ENCODE measurements around the gene TUFT1. TPM values are rescaled to one million over a fixed set of nuclear protein-coding genes. Genes with fewer than 3 reads are reported as not detected.
A peak's percentile ranks its signal among the peaks of the same experiment; 100 is the strongest.

Gene TUFT1
- total RNA-seq, 1 donor from 2014 or later: 74.4 TPM

DNA sequence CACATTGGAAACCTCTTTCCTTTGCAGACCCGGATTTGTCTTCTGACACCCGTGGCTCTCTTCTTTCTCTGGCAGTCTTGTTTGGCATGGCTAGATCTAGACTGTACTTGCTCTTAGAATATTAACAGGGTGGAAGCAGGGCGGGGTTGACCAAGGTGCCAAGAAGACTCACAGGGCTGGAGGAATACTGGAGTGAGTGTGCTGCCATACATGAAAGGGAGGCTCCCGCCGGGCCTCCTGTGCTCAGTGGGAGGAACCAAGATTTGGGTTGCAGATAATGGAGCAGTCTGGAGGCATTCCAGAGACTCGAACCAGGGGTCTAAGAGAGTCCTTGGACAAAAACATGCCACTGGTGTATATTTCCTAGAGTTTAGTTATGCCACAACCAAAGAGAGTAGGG, 44.2 kb downstream of the TUFT1 start:
- TF ChIP-seq, protein P1, sequence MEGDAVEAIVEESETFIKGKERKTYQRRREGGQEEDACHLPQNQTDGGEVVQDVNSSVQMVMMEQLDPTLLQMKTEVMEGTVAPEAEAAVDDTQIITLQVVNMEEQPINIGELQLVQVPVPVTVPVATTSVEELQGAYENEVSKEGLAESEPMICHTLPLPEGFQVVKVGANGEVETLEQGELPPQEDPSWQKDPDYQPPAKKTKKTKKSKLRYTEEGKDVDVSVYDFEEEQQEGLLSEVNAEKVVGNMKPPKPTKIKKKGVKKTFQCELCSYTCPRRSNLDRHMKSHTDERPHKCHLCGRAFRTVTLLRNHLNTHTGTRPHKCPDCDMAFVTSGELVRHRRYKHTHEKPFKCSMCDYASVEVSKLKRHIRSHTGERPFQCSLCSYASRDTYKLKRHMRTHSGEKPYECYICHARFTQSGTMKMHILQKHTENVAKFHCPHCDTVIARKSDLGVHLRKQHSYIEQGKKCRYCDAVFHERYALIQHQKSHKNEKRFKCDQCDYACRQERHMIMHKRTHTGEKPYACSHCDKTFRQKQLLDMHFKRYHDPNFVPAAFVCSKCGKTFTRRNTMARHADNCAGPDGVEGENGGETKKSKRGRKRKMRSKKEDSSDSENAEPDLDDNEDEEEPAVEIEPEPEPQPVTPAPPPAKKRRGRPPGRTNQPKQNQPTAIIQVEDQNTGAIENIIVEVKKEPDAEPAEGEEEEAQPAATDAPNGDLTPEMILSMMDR (IDR thresholded peaks at IDR 0.05; ENCODE audit: insufficient read depth, low read length, poor library complexity, severe bottlenecking): no peak
- no peak for DNase-seq (ENCODE audit: low read depth)
- Histone ChIP-seq H3K4me3 (ENCODE audit: low read depth, low read length) (no peak overlapping the region), H3K27me3 (ENCODE audit: control insufficient read depth, insufficient read depth, low read length) (no peaks in the 10 kb centered on the region), H3K36me3 (ENCODE audit: control insufficient read depth, insufficient read depth, low read length) (peaks cover 2% of the 10 kb centered on the region)

DNA sequence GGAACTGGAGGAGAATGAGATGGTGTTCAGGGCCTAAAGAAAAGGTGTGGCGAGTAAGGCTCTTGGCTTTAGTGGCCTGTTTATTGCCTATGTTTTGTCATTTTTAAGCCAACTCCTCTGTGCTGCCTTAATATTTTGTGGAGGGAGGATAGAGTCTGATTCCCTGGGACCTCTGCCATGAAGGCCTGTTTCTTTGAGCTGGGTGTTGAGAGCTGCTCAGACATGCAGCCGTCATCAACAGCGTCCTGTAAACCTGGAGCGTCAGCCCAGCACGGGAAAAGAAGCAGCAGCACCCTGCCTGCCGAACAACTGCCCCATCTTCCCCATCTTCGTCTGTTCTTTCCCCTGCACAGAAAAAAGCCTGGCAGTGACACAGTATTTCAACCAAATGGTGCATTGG, 44.7 kb downstream of the TUFT1 start:
- TF ChIP-seq, protein P1 (IDR thresholded peaks at IDR 0.05; ENCODE audit: insufficient read depth, low read length, poor library complexity, severe bottlenecking): no peak
- Histone ChIP-seq H3K36me3 (ENCODE audit: control insufficient read depth, insufficient read depth, low read length) (peaks cover under 1% of the 10 kb centered on the region), H3K4me3 (ENCODE audit: low read depth, low read length) (no peak overlapping the region), H3K27me3 (ENCODE audit: control insufficient read depth, insufficient read depth, low read length) (no peaks in the 10 kb centered on the region)
- DNase-seq (ENCODE audit: low read depth): no peak

DNA sequence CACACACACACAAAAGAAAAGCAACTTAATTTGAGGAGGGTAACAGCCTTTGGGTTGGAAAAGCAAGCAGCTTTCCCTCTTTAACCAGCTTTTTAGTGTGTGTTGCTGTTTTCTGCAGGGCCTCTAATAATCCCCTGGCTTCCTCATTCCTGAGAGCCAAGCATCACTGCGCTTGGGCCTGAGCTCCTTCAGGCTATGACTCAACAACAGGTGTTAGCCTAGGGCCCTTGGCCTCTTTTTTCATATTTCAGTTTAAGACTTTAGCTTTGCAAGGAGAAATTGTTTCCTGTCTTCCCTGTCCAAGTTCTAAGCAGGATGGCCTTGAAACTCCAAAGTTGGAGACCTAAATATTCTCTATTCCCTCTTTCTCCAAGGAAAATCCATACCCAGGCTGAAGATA, 45.5 kb downstream of the TUFT1 start:
- Histone ChIP-seq H3K36me3 (ENCODE audit: control insufficient read depth, insufficient read depth, low read length) (no peaks in the 10 kb centered on the region), H3K4me3 (ENCODE audit: low read depth, low read length) (no peak overlapping the region), H3K27me3 (ENCODE audit: control insufficient read depth, insufficient read depth, low read length) (no peaks in the 10 kb centered on the region)
- DNase-seq (ENCODE audit: low read depth): peak; percentile 82
- TF ChIP-seq, protein P1 (IDR thresholded peaks at IDR 0.05; ENCODE audit: insufficient read depth, low read length, poor library complexity, severe bottlenecking): no peak

DNA sequence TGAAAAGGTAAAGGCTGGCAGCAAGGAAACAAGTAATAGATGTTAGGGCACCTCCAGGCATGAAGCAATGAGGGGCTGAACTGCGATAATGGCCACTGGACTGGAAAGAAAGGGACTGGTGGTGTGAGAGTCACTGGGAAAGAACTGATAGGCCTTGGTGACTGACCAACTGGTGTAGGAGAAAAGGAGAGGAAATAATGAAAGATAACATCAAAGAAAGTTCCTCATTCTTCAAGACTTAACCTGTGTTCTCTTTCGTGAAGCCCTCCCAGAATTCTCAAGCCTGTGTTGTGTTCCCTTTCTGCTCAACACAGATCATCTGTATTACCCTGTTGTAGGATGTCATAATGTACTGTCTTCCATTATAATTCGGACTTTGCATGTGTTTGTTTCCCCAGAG, 50.9 kb downstream of the TUFT1 start:
- Histone ChIP-seq H3K4me3 (ENCODE audit: low read depth, low read length) (no peak overlapping the region), H3K27me3 (ENCODE audit: control insufficient read depth, insufficient read depth, low read length) (no peaks in the 10 kb centered on the region), H3K36me3 (ENCODE audit: control insufficient read depth, insufficient read depth, low read length) (no peaks in the 10 kb centered on the region)
- TF ChIP-seq, protein P1 (IDR thresholded peaks at IDR 0.05; ENCODE audit: insufficient read depth, low read length, poor library complexity, severe bottlenecking): no peak
- no peak for DNase-seq (ENCODE audit: low read depth)

DNA sequence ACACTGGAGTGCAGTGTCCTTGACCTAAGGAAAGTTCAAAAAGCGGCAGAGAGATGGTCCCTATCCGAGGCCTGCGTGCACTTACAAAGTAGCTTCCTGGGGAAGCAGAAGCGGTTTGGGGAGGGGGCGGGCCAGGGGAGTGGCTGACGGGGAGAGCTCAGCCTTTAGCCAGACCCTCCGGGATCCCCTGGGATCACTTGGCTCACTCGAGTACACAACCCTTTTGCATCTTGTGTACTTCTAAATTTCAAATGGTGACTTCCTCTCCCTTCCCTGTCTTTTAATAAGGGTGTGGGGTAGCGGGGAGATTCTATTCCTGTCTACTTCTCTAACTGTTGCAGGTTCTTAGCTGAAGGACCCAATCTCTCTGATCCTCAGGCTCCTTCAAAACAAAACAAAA, 53.6 kb downstream of the TUFT1 start:
- Histone ChIP-seq H3K4me3 (ENCODE audit: low read depth, low read length) (no peak overlapping the region), H3K36me3 (ENCODE audit: control insufficient read depth, insufficient read depth, low read length) (no peaks in the 10 kb centered on the region), H3K27me3 (ENCODE audit: control insufficient read depth, insufficient read depth, low read length) (no peaks in the 10 kb centered on the region)
- TF ChIP-seq, protein P1 (IDR thresholded peaks at IDR 0.05; ENCODE audit: insufficient read depth, low read length, poor library complexity, severe bottlenecking): no peak
- no peak for DNase-seq (ENCODE audit: low read depth)

DNA sequence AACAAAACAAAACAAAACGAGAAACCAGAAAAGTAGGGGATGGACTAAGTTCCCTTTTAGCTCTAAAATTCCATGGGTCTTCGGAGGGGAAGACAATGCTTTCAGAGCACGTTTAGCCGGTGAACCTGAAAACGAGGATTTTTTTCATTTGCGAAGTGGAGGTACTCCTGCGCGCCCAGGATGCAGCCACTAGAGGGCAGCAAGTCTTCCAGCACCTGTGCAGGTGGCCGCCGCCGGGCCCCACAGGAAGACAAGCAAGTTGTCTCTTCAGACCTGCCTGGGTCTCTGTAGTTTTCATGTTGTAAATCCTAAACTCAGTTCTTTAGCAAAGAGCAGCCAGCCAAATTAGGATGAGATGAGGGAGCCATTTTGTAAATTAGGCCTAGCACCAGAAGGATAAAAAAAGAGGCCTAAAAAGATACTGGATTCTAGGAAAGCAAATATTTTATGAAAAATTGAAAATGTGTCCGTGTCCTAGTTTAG, 54.1 kb downstream of the TUFT1 start:
- DNase-seq (ENCODE audit: low read depth): no peak

More for the DNA sequence above, 54.1 kb downstream of the TUFT1 start:
- H3K36me3 ChIP-seq (ENCODE audit: control insufficient read depth, insufficient read depth, low read length): no peaks in the 10 kb centered on the region
- no peak overlapping the region for H3K4me3 ChIP-seq (ENCODE audit: low read depth, low read length)
- no peaks in the 10 kb centered on the region for H3K27me3 ChIP-seq (ENCODE audit: control insufficient read depth, insufficient read depth, low read length)
- TF ChIP-seq, protein P1 (IDR thresholded peaks at IDR 0.05; ENCODE audit: insufficient read depth, low read length, poor library complexity, severe bottlenecking): peak; percentile 96

Measured in kidney epithelial cell (primary cell).